Cardiac muscle cell (in vitro differentiated cells and primary cell): ENCODE results near the gene NRXN2. TPM values are rescaled to one million over a fixed set of nuclear protein-coding genes. Genes with fewer than 3 reads are reported as not detected.

Source experiments
- DNase-seq, 2 donors: peaks; one replicate each; pipeline versions ENCODE4 v3.0.0 to v3.0.0-alpha.2; 2010 to 2017; ENCODE audit warnings: low read depth in 1 of 2, low spot score in 1 of 2
- H3K27ac ChIP-seq: fragments of 200-600 bp; sonication (generic); 2 replicates; pipeline ENCODE4 v1.5.1; 2016
- H3K27me3 ChIP-seq: fragments of 200-600 bp; sonication (generic); 2 replicates; pipeline ENCODE4 v1.6.0; 2016; ENCODE audit warnings: control low read depth
- H3K36me3 ChIP-seq: fragments of 200-600 bp; sonication (generic); 2 replicates; pipeline ENCODE4 v1.5.1; 2016; ENCODE audit warnings: control low read depth
- H3K4me1 ChIP-seq: fragments of 200-600 bp; sonication (generic); 2 replicates; pipeline ENCODE4 v1.8.1; 2017; ENCODE audit warnings: low read depth, mild to moderate bottlenecking, mixed run types
- H3K4me3 ChIP-seq: fragments of 200-600 bp; sonication (generic); 2 replicates; pipeline ENCODE4 v1.5.1; 2016; ENCODE audit warnings: mild to moderate bottlenecking
- H3K9me3 ChIP-seq: fragments of 200-600 bp; sonication (generic); 2 replicates; pipeline ENCODE4 v1.5.1; 2017; ENCODE audit warnings: low read depth, mild to moderate bottlenecking, control low read depth
- CTCF ChIP-seq: IDR thresholded peaks from 2 replicates; pipeline ENCODE4 v1.5.1; 2012; ENCODE audit warnings: low read depth, mild to moderate bottlenecking, low read length
- polyA plus RNA-seq: library from polyadenylated mRNA; unstranded; fragments of >200 nt; fragmentation: Nextera tagmentation; extraction: Ambion mirVana; gene quantifications from 2 replicates; pipeline ENCODE4 v1.2.1, GENCODE V29; 2016
- total RNA-seq: library from RNA; depleted of rRNA; stranded (reverse); fragments of >200 nt; gene quantifications from 2 replicates; pipeline ENCODE4 v1.2.3, GENCODE V29; 2016

NRXN2 gene
- total and polyA plus RNA-seq, 2 experiments from 2014 or later = 1.2 to 1.3 TPM

- Histone ChIP-seq H3K36me3 (no peaks in the 10 kb centered on the region), H3K27ac (no peak overlapping the region), H3K4me1 (no peaks in the 10 kb centered on the region), H3K27me3 (no peaks in the 10 kb centered on the region), H3K4me3 (no peak overlapping the region), H3K9me3 (no peaks in the 10 kb centered on the region)
- no peak for DNase-seq
- TF ChIP-seq CTCF = no peak
Observed at GRCh38 chr11:64582885-64583284, 140.1 kb downstream of the NRXN2 start.

DNA sequence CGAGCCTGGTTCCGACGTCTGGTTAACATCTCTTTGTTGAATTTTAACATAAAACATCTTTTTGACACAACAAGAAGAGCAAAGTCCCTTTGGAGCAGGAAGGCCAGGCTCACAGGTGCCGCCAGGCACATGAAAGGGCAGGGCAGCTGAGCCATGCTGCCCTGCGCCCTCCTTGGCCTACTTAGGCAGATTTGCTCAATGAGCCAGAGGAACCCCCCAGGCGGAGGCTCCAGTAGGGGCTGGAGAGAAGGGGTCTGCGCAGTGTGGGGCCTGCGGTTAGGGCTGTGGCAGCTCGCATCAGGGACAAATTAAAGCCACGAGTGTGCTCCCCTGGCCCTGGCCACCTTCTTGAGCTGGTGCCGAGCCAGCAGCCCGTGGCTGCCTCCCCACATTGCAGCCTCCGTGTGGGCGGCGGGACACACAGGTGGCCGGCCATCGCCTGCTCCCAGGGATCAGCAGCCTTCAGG lies 141.9 kb downstream of the NRXN2 start:
- TF ChIP-seq CTCF = no peak
- no peaks in the 10 kb centered on the region for H3K36me3 ChIP-seq
- no peaks in the 10 kb centered on the region for H3K4me1 ChIP-seq
- H3K27me3 ChIP-seq = no peaks in the 10 kb centered on the region
- no peak overlapping the region for H3K4me3 ChIP-seq
- H3K27ac ChIP-seq = no peak overlapping the region
- H3K9me3 ChIP-seq = no peaks in the 10 kb centered on the region
- no peak for DNase-seq

- no peaks in the 10 kb centered on the region for H3K4me1 ChIP-seq
- no peaks in the 10 kb centered on the region for H3K9me3 ChIP-seq
- H3K27me3 ChIP-seq = no peaks in the 10 kb centered on the region
- H3K36me3 ChIP-seq = no peaks in the 10 kb centered on the region
- no peak overlapping the region for H3K27ac ChIP-seq
- peak in 1 of 2 donors; percentile 42 for DNase-seq
- no peak for TF ChIP-seq CTCF
- H3K4me3 ChIP-seq = no peak overlapping the region
Observed at GRCh38 chr11:64580412-64580811, 142.6 kb downstream of the NRXN2 start.

DNA sequence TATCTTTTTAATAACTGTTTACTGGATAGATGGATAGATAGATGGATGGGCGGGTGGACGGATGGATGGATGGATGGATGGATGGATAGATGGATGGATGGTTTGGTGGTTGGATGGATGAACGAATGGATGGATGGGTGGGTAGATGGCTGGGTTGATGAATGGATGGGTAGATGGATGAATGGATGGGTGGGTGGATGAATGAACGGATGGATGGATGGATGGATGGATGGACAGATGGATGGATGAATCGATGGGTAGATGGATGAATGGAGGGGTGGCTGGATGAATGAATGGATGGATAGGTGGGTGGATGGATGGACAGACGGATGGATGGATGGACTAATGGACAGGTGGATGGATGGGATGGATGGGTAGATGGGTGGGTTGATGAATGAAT lies 145.8 kb downstream of the NRXN2 start:
- no peak for DNase-seq
- H3K27me3 ChIP-seq = no peaks in the 10 kb centered on the region
- no peaks in the 10 kb centered on the region for H3K36me3 ChIP-seq
- H3K27ac ChIP-seq = no peak overlapping the region
- no peaks in the 10 kb centered on the region for H3K4me1 ChIP-seq
- H3K9me3 ChIP-seq = no peaks in the 10 kb centered on the region
- no peak for TF ChIP-seq CTCF
- no peak overlapping the region for H3K4me3 ChIP-seq

GRCh38 chr11:64572143-64572542 lies 150.9 kb downstream of the NRXN2 start:
- no peaks in the 10 kb centered on the region for H3K27me3 ChIP-seq
- H3K36me3 ChIP-seq = no peaks in the 10 kb centered on the region
- no peak overlapping the region for H3K4me3 ChIP-seq
- peaks cover 1% of the 10 kb centered on the region for H3K4me1 ChIP-seq
- H3K27ac ChIP-seq = no peak overlapping the region
- DNase-seq = no peak
- no peaks in the 10 kb centered on the region for H3K9me3 ChIP-seq
- no peak for TF ChIP-seq CTCF
